ENCODE data around the gene TCAIM. TPM values are rescaled to one million over a fixed set of nuclear protein-coding genes. Genes with fewer than 3 reads are reported as not detected.

Gene TCAIM
- polyA plus RNA-seq, 1 of the 3 experiments (the other 2 are of a cell fraction), result 8.4 TPM

DNA sequence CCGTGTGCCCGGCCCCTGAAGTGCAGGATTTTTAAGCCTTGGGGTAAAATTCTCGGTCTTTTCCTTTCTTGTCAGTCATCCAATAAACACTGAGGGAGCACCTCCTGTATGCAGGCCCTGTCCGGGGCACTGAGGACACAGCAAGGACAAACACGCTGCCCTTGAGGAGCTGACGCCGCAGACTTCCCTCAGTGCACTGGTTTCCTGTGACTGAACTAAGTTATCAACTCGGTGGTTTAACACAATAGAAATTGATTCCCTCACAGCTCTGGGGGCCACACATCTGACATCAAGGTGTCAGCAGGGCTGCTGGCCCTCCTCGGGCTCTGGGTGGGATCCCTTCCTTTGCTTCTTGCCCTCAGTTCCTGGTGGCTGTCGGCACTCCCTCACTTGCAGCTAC is 73.8 kb downstream of the TCAIM start:
- no peak for DNase-seq
- H3K79me2 ChIP-seq (ENCODE audit: insufficient read depth), result no peaks in the 10 kb centered on the region
- peaks cover 0 to 4% of the 10 kb centered on the region in 2 experiments; a peak in 1 of 4 replicates for H3K4me1 ChIP-seq (ENCODE audit: control insufficient read depth in 1 of 2, insufficient read depth in 2 of 2, low read depth in 1 of 2, low read length in 1 of 2)
- H3K9me3 ChIP-seq, result no peaks in the 10 kb centered on the region
- no peaks in the 10 kb centered on the region for H3K27me3 ChIP-seq (ENCODE audit: insufficient read depth)
- TF ChIP-seq EZH2phosphoT487 (IDR thresholded peaks at IDR 0.05; ENCODE audit: borderline replicate concordance, low read depth) (no peak), TCF12 (IDR thresholded peaks at IDR 0.05) (no peak), MEF2A (IDR thresholded peaks at IDR 0.05; ENCODE audit: borderline replicate concordance, low read depth) (no peak), GABPA (IDR thresholded peaks at IDR 0.05; ENCODE audit: low read depth) (no peak), RCOR1 (IDR thresholded peaks at IDR 0.05; ENCODE audit: low read length) (no peak), SMC3 (IDR thresholded peaks at IDR 0.05; ENCODE audit: low read depth, low read length) (no peak), SIN3A (IDR thresholded peaks at IDR 0.05; ENCODE audit: borderline replicate concordance, low read depth, low read length) (no peak), RAD21 (IDR thresholded peaks at IDR 0.05; ENCODE audit: low read length) (no peak), POLR2AphosphoS5 (IDR thresholded peaks at IDR 0.05; ENCODE audit: low read depth, low read length) (no peak)
- WGBS (ENCODE audit: low lambda C conversion rate), result 88% methylated on average over 5 of the region's 10 CpGs
- H2AFZ ChIP-seq (ENCODE audit: low read depth), result no peak overlapping the region
- H3K4me2 ChIP-seq, result no peak overlapping the region
- CTCF ChIA-PET, result no interaction called here
- peaks cover 0 to 2% of the 10 kb centered on the region in 2 experiments for H3K36me3 ChIP-seq (replicated peaks in 1 of 2; ENCODE audit: control insufficient read depth in 1 of 2, insufficient read depth in 2 of 2, low read length in 1 of 2)
- H3F3A ChIP-seq (replicated peaks; ENCODE audit: insufficient read depth), result no peaks in the 10 kb centered on the region
- POLR2A ChIA-PET, result interaction anchor here (0.6 kb wide), 1 partner anchor 11 kb away, joined by 3 read pairs; no protein-coding TSS in a partner anchor
- H3K9me2 ChIP-seq, result no peaks in the 10 kb centered on the region
- no peak overlapping the region for H3K9ac ChIP-seq
- no peaks in the 10 kb centered on the region for H4K20me1 ChIP-seq (ENCODE audit: insufficient read depth)
- no peak overlapping the region for H3K4me3 ChIP-seq (ENCODE audit: low read depth in 2 of 2, low read length in 1 of 2)
- H3K27ac ChIP-seq (ENCODE audit: low read depth in 2 of 2, low read length in 1 of 2), result no peak overlapping the region

- Histone ChIP-seq H3K4me1 (ENCODE audit: control insufficient read depth in 1 of 2, insufficient read depth in 2 of 2, low read depth in 1 of 2, low read length in 1 of 2) (peaks cover 0 to 4% of the 10 kb centered on the region in 2 experiments; a peak in 1 of 4 replicates), H3K9ac (no peak overlapping the region), H3K4me2 (no peak overlapping the region), H3K79me2 (ENCODE audit: insufficient read depth) (no peaks in the 10 kb centered on the region), H3K9me3 (no peaks in the 10 kb centered on the region), H3F3A (replicated peaks; ENCODE audit: insufficient read depth) (no peaks in the 10 kb centered on the region), H3K36me3 (replicated peaks in 1 of 2; ENCODE audit: control insufficient read depth in 1 of 2, insufficient read depth in 2 of 2, low read length in 1 of 2) (no peaks in the 10 kb centered on the region), H3K27me3 (ENCODE audit: insufficient read depth) (no peaks in the 10 kb centered on the region), H2AFZ (ENCODE audit: low read depth) (no peak overlapping the region), H4K20me1 (ENCODE audit: insufficient read depth) (no peaks in the 10 kb centered on the region), H3K4me3 (ENCODE audit: low read depth in 2 of 2, low read length in 1 of 2) (no peak overlapping the region), H3K27ac (ENCODE audit: low read depth in 2 of 2, low read length in 1 of 2) (no peak overlapping the region), H3K9me2 (no peaks in the 10 kb centered on the region)
- ChIA-PET POLR2A (interaction anchor here (1.0 kb wide), 1 partner anchor 12 kb away, joined by 4 read pairs; no protein-coding TSS in a partner anchor), CTCF (no interaction called here)
- no peak for TF ChIP-seq RCOR1 (IDR thresholded peaks at IDR 0.05; ENCODE audit: low read length)
- no peak for TF ChIP-seq SMC3 (IDR thresholded peaks at IDR 0.05; ENCODE audit: low read depth, low read length)
- no peak for TF ChIP-seq NRF1 (IDR thresholded peaks at IDR 0.05; ENCODE audit: low read depth, low read length)
- TF ChIP-seq USF2 (IDR thresholded peaks at IDR 0.05; ENCODE audit: borderline replicate concordance, low read depth, low read length), result no peak
- TF ChIP-seq RAD21 (IDR thresholded peaks at IDR 0.05; ENCODE audit: low read length), result no peak
- TF ChIP-seq MXI1 (IDR thresholded peaks at IDR 0.05; ENCODE audit: low read depth, low read length), result no peak
- TF ChIP-seq RFX5 (IDR thresholded peaks at IDR 0.05; ENCODE audit: low read length), result no peak
- TF ChIP-seq, protein P1, sequence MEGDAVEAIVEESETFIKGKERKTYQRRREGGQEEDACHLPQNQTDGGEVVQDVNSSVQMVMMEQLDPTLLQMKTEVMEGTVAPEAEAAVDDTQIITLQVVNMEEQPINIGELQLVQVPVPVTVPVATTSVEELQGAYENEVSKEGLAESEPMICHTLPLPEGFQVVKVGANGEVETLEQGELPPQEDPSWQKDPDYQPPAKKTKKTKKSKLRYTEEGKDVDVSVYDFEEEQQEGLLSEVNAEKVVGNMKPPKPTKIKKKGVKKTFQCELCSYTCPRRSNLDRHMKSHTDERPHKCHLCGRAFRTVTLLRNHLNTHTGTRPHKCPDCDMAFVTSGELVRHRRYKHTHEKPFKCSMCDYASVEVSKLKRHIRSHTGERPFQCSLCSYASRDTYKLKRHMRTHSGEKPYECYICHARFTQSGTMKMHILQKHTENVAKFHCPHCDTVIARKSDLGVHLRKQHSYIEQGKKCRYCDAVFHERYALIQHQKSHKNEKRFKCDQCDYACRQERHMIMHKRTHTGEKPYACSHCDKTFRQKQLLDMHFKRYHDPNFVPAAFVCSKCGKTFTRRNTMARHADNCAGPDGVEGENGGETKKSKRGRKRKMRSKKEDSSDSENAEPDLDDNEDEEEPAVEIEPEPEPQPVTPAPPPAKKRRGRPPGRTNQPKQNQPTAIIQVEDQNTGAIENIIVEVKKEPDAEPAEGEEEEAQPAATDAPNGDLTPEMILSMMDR (IDR thresholded peaks at IDR 0.05), result no peak
- no peak for TF ChIP-seq IRF3 (IDR thresholded peaks at IDR 0.05; ENCODE audit: low read depth, low read length)
- TF ChIP-seq, protein P2, sequence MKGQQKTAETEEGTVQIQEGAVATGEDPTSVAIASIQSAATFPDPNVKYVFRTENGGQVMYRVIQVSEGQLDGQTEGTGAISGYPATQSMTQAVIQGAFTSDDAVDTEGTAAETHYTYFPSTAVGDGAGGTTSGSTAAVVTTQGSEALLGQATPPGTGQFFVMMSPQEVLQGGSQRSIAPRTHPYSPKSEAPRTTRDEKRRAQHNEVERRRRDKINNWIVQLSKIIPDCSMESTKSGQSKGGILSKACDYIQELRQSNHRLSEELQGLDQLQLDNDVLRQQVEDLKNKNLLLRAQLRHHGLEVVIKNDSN (IDR thresholded peaks at IDR 0.05; ENCODE audit: borderline replicate concordance, low read depth), result no peak
- TF ChIP-seq EZH2phosphoT487 (IDR thresholded peaks at IDR 0.05; ENCODE audit: borderline replicate concordance, low read depth), result no peak
- no peak for TF ChIP-seq POLR2AphosphoS5 (IDR thresholded peaks at IDR 0.05; ENCODE audit: low read depth, low read length)
- no peak for TF ChIP-seq SIN3A (IDR thresholded peaks at IDR 0.05; ENCODE audit: borderline replicate concordance, low read depth, low read length)
- no peak for TF ChIP-seq CHD2 (IDR thresholded peaks at IDR 0.05; ENCODE audit: low read length, partially characterized antibody)
- TF ChIP-seq ELF1 (IDR thresholded peaks at IDR 0.05), result no peak
- TF ChIP-seq RXRA (IDR thresholded peaks at IDR 0.05; ENCODE audit: borderline replicate concordance, low read depth), result no peak
- no peak for TF ChIP-seq YY1 (IDR thresholded peaks at IDR 0.05; ENCODE audit: low read depth)
- TF ChIP-seq GABPA (IDR thresholded peaks at IDR 0.05; ENCODE audit: low read depth), result no peak
- WGBS (ENCODE audit: low lambda C conversion rate), result 90% methylated on average over 11 of the region's 11 CpGs
- DNase-seq, result no peak
Measured at GRCh38 chr3:44414517-44415090, 76.0 kb downstream of the TCAIM start.

Measured in SK-N-SH (cell line).